HG02884 (cell line): Measurements from ENCODE around the gene CLDN12.
"Not testable (repeated sequence)": the region's sequence is repeated elsewhere in the genome, so short reads cannot be mapped to it uniquely, and the experiment has no call there.

Experiments
- ATAC-seq: cut with Tn5 transposase; IDR thresholded peaks from one replicate; pipeline ENCODE4 v1.9.1; 2021; ENCODE audit warnings: mild to moderate bottlenecking, moderate library complexity; ENCODE audit not compliant: unreplicated experiment

Gene CLDN12

DNA sequence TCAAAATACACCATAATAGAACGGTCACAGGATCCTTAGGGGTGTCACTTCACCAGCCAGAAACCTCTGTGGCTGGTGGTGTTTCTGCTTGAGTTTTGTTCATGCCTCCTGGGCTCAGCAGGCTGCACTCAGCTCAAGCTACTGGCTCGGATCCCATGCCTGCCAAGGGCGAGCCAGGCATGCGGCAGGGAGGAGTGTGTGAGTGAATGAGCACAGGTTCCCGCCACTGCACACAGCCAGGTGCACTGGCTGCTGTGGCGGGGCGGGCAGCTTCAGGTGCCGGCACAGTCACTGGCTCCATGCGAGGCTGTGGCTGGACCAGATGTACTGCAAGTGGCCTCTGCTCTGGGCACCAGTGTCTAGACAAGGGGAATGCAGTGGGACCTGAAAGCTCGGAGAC is 29.5 kb downstream of the CLDN12 start:
- no peak for ATAC-seq

DNA sequence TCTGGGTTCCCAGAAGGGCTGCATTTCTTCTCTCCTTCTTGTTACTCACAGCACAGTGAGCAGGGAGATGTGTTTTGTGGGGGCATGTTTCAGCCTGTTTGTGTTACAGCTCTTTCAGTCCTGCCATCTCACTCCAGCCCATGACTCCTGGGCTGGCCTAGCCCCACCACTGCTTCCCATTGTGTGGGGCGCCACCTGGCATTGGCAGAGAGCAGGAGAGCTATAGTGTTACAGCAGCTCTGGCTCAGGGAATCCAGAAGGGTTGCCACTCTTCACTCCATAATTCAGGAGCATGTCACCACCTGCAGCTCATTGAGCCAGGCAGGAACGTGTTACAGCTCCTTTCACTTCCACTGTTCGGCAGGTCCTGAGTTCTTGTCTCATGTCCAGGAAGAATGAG is 30.0 kb downstream of the CLDN12 start:
- ATAC-seq = no peak

DNA sequence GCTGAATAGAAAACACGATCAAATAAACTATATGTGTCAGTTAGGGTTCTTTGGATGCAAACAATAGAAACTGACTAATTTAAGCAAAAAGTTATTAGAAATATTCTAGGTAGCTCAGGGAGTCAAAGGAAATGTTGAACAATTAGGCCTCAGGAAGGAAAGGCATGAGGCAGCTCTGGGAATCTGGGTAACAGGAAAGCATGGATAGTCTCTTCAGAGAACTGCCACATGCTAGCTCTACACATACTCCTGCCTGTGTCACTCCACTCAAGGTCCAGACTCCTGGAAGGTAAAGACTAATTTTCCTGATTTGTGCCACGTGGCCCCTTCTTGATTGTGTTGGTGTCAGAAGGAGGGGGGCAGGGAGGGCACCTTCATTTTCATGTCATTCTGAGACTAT is 42.4 kb downstream of the CLDN12 start:
- ATAC-seq = no peak

DNA sequence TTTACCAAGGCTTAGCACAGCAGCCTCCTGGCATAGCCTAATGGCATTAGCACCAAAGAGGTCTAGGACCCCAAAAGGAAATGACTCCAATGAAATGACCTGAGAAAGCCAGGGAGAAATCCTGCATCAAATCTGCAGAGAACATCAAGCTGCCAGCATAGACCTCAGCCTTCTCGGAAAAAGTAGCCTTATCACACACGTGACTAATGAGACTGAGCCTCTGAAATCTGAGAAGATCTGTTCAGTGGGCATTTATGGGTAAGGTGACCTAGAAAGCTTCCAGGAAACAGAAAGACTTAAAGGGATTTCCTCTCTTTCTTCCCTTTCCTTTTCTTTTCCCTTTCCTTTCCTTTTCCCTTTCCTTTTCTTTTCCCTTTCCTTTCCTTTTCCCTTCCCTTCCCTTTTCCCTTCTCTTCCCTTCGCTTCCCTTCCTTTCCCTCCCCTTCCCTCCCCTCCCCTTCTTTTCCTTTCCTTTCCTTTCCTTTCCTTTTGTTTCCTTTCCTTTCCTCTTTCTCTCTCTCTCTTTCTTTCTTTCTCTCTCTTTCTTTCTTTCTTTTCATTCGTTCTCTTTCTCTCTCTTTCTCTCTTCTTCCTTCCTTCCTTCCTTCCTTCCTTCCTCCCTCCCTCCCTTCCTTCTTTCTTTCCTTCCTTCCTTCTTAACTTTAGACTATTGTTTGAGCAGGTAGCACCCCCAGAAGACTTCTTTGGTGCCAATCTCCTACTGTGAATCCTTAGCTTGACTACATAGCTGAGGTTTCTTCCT is 43.1 kb downstream of the CLDN12 start:
- ATAC-seq = no peak

GRCh38 chr7:90453259-90453891 is 50.1 kb downstream of the CLDN12 start:
- ATAC-seq = no peak

DNA sequence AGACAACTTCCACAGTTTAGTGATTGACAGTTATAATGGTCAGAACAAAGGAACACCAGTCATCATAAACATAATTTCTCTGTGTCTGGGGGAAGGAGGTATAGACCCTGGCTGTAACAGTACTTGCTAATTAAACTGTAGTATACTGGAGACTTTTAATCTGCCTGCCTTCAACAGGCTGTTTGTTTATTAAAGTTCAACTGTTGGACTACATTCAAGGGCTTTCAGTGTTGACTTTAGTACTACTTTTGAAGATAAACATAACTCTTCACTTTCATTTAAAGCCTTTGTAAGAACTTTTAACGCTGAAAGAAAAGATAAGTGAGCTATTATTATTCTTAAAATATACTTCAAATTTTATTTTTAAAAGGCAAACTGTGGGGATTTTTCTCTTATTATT is 50.7 kb downstream of the CLDN12 start:
- no peak for ATAC-seq

DNA sequence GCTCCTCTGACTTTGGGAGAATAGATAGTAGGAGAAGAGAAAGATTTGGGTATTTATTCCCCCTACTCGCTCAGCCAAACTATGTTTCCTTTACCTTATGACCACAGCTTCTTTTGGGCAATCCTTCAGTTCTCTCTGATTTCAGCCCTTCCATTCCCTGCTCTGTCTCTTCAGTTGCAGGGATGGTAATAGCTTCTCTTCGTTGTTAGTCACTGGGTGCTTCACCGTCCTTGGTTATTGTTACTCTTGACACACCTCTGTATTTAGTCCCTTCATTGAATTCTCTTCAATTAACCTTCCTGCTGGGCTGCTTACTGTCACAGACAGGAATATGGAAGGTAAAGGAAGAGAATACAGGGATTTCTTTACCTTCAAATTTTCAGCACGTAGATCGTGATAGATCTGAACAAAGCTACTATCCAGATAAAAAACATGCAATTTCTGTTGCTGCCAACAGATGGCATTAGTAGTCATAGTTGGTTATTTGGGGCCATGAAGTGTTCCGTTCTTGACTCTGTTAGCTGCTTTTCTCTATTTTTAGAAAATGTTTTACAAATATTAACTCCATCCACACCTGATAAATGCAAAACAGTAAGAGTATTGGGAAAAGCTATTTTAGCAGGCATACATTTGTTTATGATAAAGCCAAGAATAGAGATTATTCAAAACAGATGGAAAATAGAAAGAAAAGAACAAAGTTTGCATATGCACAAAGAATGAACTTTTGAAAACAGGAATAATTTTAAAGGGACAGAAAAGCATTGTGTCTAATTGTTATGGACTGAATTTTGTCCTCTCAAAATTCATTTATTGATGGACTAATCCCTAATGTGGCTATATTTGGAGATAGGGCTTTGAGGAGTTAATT is 52.1 kb downstream of the CLDN12 start:
- ATAC-seq = peak; percentile 91

GRCh38 chr7:90458104-90458503 is 54.8 kb downstream of the CLDN12 start:
- no peak for ATAC-seq

DNA sequence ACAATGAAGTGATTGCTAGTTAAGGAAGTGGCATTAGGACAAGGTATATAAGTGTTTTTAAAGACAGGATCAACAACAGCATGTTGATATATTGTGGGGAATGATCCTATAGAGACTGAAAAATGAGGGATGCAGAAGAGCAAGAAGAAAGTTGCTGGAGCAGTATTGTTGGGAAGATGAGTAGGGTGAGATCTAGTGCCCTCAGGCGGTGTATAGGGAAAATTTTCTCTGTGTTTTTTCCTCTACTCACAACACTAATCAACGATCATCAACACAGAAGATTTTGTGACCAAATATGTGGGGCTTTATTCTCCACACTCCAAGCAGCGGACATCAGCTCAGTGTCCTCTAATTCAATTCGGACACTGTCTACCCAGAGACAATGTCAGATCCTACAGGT is 56.6 kb downstream of the CLDN12 start:
- ATAC-seq = no peak

GRCh38 chr7:90461219-90461618 is 58.0 kb downstream of the CLDN12 start:
- no peak for ATAC-seq

GRCh38 chr7:90463151-90463628 is 59.9 kb downstream of the CLDN12 start:
- not testable (repeated sequence) for ATAC-seq
